Gastroesophageal sphincter (tissue), 3 donors: ENCODE data around the gene JARID2.

ENCODE experiments used
- CTCF ChIP-seq, 4 experiments: fragments of 200-600 bp in 2 of 4; fragments of 450-650 bp in 2 of 4; sonication (generic) in 1 of 4; IDR thresholded peaks; one replicate each; pipeline ENCODE4 v1.5.1; 2017 to 2019; ENCODE audit warnings: antibody characterized with exemption in 4 of 4, mild to moderate bottlenecking in 2 of 4, moderate library complexity in 2 of 4
- POLR2A ChIP-seq, 2 donors: fragments of 450-650 bp; IDR thresholded peaks; one replicate each; pipeline ENCODE4 v1.6.1; 2017; ENCODE audit warnings: antibody characterized with exemption in 2 of 2, mild to moderate bottlenecking in 2 of 2, moderate library complexity in 1 of 2
- POLR2AphosphoS5 ChIP-seq: sonication (generic); formaldehyde crosslinking; IDR thresholded peaks from one replicate; pipeline ENCODE4 v1.6.1; 2017; ENCODE audit warnings: antibody characterized with exemption

GRCh38 chr6:15282334-15282733 is 36.5 kb downstream of the JARID2 start:
- TF ChIP-seq CTCF (IDR thresholded peaks at IDR 0.05) (no peak), POLR2AphosphoS5 (no peak), POLR2A (IDR thresholded peaks at IDR 0.05) (no peak)
